Measurements from ENCODE around the gene UNC80.
A peak's percentile ranks its signal among the peaks of the same experiment; 100 is the strongest.

- peak; percentile 72 for TF ChIP-seq CTCF (conservative IDR thresholded peaks at IDR 0.05)
- TF ChIP-seq EZH2 (IDR thresholded peaks at IDR 0.05; ENCODE audit: low read depth): no peak
These were observed 189.3 kb downstream of the UNC80 start for GRCh38 chr2:209960676-209961630.

Data from PC-9 (cell line).